Neuronal stem cell (in vitro differentiated cells): ENCODE measurements around the gene GALNT1.

Experiments used
- DNase-seq: peaks from one replicate; pipeline ENCODE4 v3.0.0-alpha.2; 2013; ENCODE audit warnings: low spot score
- H2AFZ ChIP-seq: one replicate; pipeline ENCODE4 v1.6.1; 2013; ENCODE audit warnings: mild to moderate bottlenecking, low read length, inconsistent platforms
- H2AK5ac ChIP-seq: 2 replicates; pipeline ENCODE4 v1.6.1; 2013; ENCODE audit warnings: low read depth, mild to moderate bottlenecking, inconsistent platforms, low read length, moderate library complexity, mixed read lengths
- H2BK120ac ChIP-seq: 2 replicates; pipeline ENCODE4 v1.6.1; 2013; ENCODE audit warnings: low read depth, mild to moderate bottlenecking, inconsistent platforms, low read length, moderate library complexity, mixed read lengths
- H2BK12ac ChIP-seq: one replicate; pipeline ENCODE4 v1.6.1; 2013; ENCODE audit warnings: low read length, inconsistent platforms
- H2BK15ac ChIP-seq: 2 replicates; pipeline ENCODE4 v1.6.1; 2013; ENCODE audit warnings: mild to moderate bottlenecking, low read length, inconsistent platforms, mixed read lengths
- H2BK5ac ChIP-seq: one replicate; pipeline ENCODE4 v1.6.1; 2013; ENCODE audit warnings: inconsistent platforms, mild to moderate bottlenecking, low read length, moderate library complexity
- H3K14ac ChIP-seq: one replicate; pipeline ENCODE4 v1.6.1; 2013; ENCODE audit warnings: low read length, inconsistent platforms
- H3K18ac ChIP-seq: 2 replicates; pipeline ENCODE4 v1.6.1; 2013; ENCODE audit warnings: low read length, inconsistent platforms
- H3K23ac ChIP-seq: 2 replicates; pipeline ENCODE4 v1.6.1; 2013; ENCODE audit warnings: low read depth, mild to moderate bottlenecking, mixed read lengths, low read length, inconsistent platforms; ENCODE audit not compliant: poor library complexity
- H3K27ac ChIP-seq: replicated peaks from 3 replicates; pipeline ENCODE4 v1.5.1; 2013; ENCODE audit warnings: low read length, inconsistent platforms
- H3K27me3 ChIP-seq, 3 experiments: 2 replicates each; pipeline ENCODE4 v1.6.1; 2013; ENCODE audit warnings: low read length in 3 of 3, mild to moderate bottlenecking in 2 of 3, inconsistent platforms in 1 of 3, low read depth in 1 of 3, mixed read lengths in 1 of 3, moderate library complexity in 1 of 3; ENCODE audit not compliant: control insufficient read depth in 3 of 3, insufficient read depth in 3 of 3
- H3K36me3 ChIP-seq, 2 donors: replicated peaks in 1 of 2; 2 replicates each; pipeline ENCODE4 v1.6.1; 2013; ENCODE audit warnings: low read length in 2 of 2; ENCODE audit not compliant: control insufficient read depth in 2 of 2, insufficient read depth in 2 of 2
- H3K4ac ChIP-seq: 2 replicates; pipeline ENCODE4 v1.6.1; 2013; ENCODE audit warnings: inconsistent platforms, mild to moderate bottlenecking, low read length, moderate library complexity
- H3K4me1 ChIP-seq, 2 donors: 1 replicate in 1 of 2; 2 replicates in 1 of 2; pipeline ENCODE4 v1.6.1; 2013; ENCODE audit warnings: low read length in 2 of 2, low read depth in 1 of 2; ENCODE audit not compliant: control insufficient read depth in 2 of 2, insufficient read depth in 1 of 2
- H3K4me2 ChIP-seq: one replicate; pipeline ENCODE4 v1.6.1; 2013; ENCODE audit warnings: mild to moderate bottlenecking, low read length, inconsistent platforms; ENCODE audit not compliant: insufficient read depth, poor library complexity, severe bottlenecking
- H3K4me3 ChIP-seq, 2 donors: 2 replicates each; pipeline ENCODE4 v1.5.1; 2013; ENCODE audit warnings: low read length in 2 of 2, mild to moderate bottlenecking in 2 of 2, inconsistent platforms in 1 of 2, moderate library complexity in 1 of 2
- H3K79me1 ChIP-seq: one replicate; pipeline ENCODE4 v1.6.1; 2013; ENCODE audit warnings: low read depth, mild to moderate bottlenecking, inconsistent platforms, low read length, moderate library complexity
- H3K9ac ChIP-seq: one replicate; pipeline ENCODE4 v1.6.1; 2013; ENCODE audit warnings: mild to moderate bottlenecking, low read depth, low read length, inconsistent platforms; ENCODE audit not compliant: poor library complexity
- H3K9me3 ChIP-seq, 2 donors: replicated peaks in 1 of 2; 2 replicates each; pipeline versions ENCODE3 to v1.6.1; 2013; ENCODE audit warnings: low read length in 2 of 2, mild to moderate bottlenecking in 2 of 2, inconsistent platforms in 1 of 2, low read depth in 1 of 2, mixed read lengths in 1 of 2, moderate library complexity in 1 of 2; ENCODE audit not compliant: control insufficient read depth in 2 of 2, insufficient read depth in 1 of 2
- H4K8ac ChIP-seq: one replicate; pipeline ENCODE4 v1.6.1; 2013; ENCODE audit warnings: low read depth, mild to moderate bottlenecking, inconsistent platforms, low read length, moderate library complexity
- H4K91ac ChIP-seq: one replicate; pipeline ENCODE4 v1.6.1; 2013; ENCODE audit warnings: low read length, low read depth, mild to moderate bottlenecking, inconsistent platforms; ENCODE audit not compliant: poor library complexity
- WGBS, 2 donors: extraction: QIAGEN DNeasy Blood & Tissue Kit; methylation state at CpG; one replicate each; pipeline ENCODE4 v1.1.7; 2013; ENCODE audit warnings: missing lambda C conversion rate in 2 of 2, mixed read lengths in 1 of 2; ENCODE audit not compliant: insufficient read length in 2 of 2, insufficient replicate concordance in 1 of 2; ENCODE audit errors: extremely low coverage in 2 of 2; 5-methylcytosine and 5-hydroxymethylcytosine counted together

Gene GALNT1

DNA sequence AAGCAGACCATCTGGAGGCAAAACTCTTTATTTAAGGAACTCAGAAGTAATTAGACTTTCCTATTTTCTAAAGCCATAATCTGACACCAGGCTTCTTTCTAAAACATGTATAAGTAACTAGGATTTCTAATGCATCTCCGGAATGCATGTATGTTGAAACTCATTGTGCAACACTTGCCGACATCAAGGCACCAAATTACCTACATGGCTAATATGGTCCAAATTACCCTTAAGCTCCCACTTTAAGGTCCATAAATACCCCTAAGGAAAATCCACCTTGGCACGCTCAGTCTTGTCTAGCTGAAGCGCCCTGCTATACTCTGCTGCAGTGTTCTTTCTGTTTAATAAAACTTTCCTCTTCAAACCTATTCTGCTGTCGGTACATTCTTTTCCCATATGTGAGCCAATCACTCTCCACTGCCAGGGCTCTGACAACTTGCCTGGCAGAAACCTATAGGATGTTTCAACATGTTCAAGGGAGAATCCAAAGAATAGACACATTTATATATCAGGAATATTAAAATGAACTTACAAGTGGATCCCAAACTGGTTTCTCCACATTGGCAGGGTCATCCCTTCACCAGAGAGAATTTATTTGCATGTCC lies 171.9 kb downstream of the GALNT1 start:
- Histone ChIP-seq H2BK120ac (no peak overlapping the region), H3K23ac (no peak overlapping the region), H3K4me2 (no peak overlapping the region), H3K4ac (no peak overlapping the region), H3K27me3 (peaks cover 0 to 26% (median 0%) of the 10 kb centered on the region in 3 experiments), H2AFZ (no peak overlapping the region), H3K9me3 (no peaks in the 10 kb centered on the region), H2BK15ac (no peak overlapping the region), H3K4me1 (no peaks in the 10 kb centered on the region), H2BK5ac (no peak overlapping the region), H2AK5ac (no peak overlapping the region), H3K27ac (no peak overlapping the region), H4K91ac (no peak overlapping the region), H3K18ac (no peak overlapping the region), H3K9ac (no peak overlapping the region), H3K79me1 (no peaks in the 10 kb centered on the region), H2BK12ac (no peak overlapping the region), H3K4me3 (no peak overlapping the region), H4K8ac (no peak overlapping the region), H3K36me3 (no peaks in the 10 kb centered on the region), H3K14ac (no peak overlapping the region)
- WGBS, 2 donors = no CpG with 5 or more reads among the region's 5 CpGs
- no peak for DNase-seq

DNA sequence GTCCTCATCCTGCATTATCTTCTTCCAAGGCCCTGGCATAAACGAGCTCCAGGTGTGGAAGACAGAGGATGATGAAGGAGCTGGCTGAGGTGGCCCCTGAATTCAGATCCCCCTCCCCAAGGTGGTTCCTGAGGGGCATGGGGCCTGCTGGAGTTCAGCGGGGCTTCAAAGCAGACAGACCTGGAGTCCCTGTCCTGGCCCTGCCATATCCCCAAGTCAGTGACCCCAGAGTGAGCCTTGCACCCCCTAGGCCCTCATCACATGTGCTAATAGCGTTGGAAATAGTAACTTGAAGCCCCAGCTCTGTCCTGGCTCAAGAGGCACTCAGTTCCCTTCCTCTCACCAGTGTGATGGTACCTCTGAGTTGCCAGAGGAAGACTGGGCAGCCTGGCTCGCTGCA lies 172.9 kb downstream of the GALNT1 start:
- Histone ChIP-seq H3K9me3 (no peaks in the 10 kb centered on the region), H3K9ac (no peak overlapping the region), H3K79me1 (no peaks in the 10 kb centered on the region), H3K4me3 (no peak overlapping the region), H3K4ac (no peak overlapping the region), H2AK5ac (no peak overlapping the region), H3K18ac (no peak overlapping the region), H2BK12ac (no peak overlapping the region), H2BK15ac (no peak overlapping the region), H2AFZ (no peak overlapping the region), H3K14ac (no peak overlapping the region), H3K4me2 (no peak overlapping the region), H2BK5ac (no peak overlapping the region), H2BK120ac (no peak overlapping the region), H3K27me3 (peaks cover 0 to 22% (median 0%) of the 10 kb centered on the region in 3 experiments), H3K23ac (no peak overlapping the region), H4K8ac (no peak overlapping the region), H4K91ac (no peak overlapping the region), H3K4me1 (no peaks in the 10 kb centered on the region), H3K36me3 (no peaks in the 10 kb centered on the region), H3K27ac (no peak overlapping the region)
- DNase-seq = no peak
- WGBS, 2 donors = no CpG with 5 or more reads among the region's 4 CpGs

DNA sequence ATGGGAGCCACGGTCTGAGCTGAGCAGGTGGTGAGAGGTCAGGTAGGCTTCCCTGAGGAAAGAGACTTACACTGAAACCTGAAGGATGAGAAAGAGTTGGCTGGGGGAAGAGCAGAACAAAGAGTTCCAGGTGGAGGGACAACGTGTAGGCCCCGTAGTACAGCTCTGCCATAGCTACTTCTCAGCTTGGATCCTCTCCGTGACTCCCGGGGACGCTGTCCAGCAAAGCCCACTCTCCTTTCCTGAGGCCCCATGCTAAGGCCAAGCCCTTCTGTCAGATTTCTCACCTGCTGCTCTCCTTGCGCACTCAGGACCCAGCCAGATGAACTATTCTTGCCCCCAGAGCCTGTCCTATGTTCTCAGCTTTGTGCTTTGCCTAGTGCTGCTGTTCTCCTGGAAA lies 173.8 kb downstream of the GALNT1 start:
- Histone ChIP-seq H3K4me1 (no peaks in the 10 kb centered on the region), H3K4me2 (no peak overlapping the region), H4K91ac (no peak overlapping the region), H3K18ac (no peak overlapping the region), H3K4ac (no peak overlapping the region), H2AFZ (no peak overlapping the region), H3K23ac (no peak overlapping the region), H3K4me3 (no peak overlapping the region), H2BK5ac (no peak overlapping the region), H3K9me3 (no peaks in the 10 kb centered on the region), H3K79me1 (no peaks in the 10 kb centered on the region), H3K14ac (no peak overlapping the region), H2BK15ac (no peak overlapping the region), H3K36me3 (no peaks in the 10 kb centered on the region), H3K27me3 (peaks cover 0 to 22% (median 0%) of the 10 kb centered on the region in 3 experiments), H3K9ac (no peak overlapping the region), H3K27ac (no peak overlapping the region), H2BK12ac (no peak overlapping the region), H2AK5ac (no peak overlapping the region), H4K8ac (no peak overlapping the region), H2BK120ac (no peak overlapping the region)
- no CpG with 5 or more reads among the region's 7 CpGs for WGBS, 2 donors
- no peak for DNase-seq

DNA sequence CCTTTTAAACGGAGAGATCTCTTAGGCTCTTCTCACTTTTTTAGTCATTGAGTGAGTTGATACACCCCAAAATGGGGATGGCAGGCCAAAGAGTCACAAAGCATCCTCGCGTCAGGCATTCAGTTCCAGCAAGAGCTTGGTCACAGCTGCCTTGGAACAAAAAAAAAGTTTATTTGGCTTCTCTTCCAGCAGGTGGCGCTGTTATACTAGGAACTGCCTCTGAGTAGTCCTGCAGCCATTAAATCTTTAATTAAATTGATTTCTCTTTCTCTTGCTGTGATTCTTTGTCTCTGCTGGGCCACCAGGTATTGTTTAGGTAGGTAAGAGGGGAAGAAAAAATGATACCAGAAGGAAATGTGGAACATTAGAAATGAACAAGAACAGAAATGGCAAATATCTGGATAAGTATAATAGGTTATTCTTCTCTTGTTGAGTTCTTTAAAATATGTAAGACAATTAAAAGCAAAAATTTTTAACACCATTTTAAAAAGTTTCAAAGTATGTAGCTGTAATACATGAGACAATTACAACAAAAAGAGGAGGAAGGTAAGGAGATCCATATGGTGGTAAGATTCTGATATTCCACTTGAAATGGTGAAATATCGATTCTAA lies 175.1 kb downstream of the GALNT1 start:
- no peak overlapping the region for H2BK15ac ChIP-seq
- H3K14ac ChIP-seq = no peak overlapping the region
- H2AK5ac ChIP-seq = no peak overlapping the region
- H3K4ac ChIP-seq = no peak overlapping the region
- no CpG with 5 or more reads among the region's 5 CpGs for WGBS, 2 donors
- H3K36me3 ChIP-seq = no peaks in the 10 kb centered on the region
- H2BK12ac ChIP-seq = no peak overlapping the region
- peak; percentile 58 for DNase-seq
- no peak overlapping the region for H4K91ac ChIP-seq
- no peaks in the 10 kb centered on the region for H3K4me1 ChIP-seq
- no peak overlapping the region for H3K4me3 ChIP-seq
- H3K18ac ChIP-seq = no peak overlapping the region
- H3K27me3 ChIP-seq = peaks cover 0 to 22% (median 0%) of the 10 kb centered on the region in 3 experiments
- H2AFZ ChIP-seq = no peak overlapping the region
- no peak overlapping the region for H3K27ac ChIP-seq
- H3K9me3 ChIP-seq = no peaks in the 10 kb centered on the region
- no peak overlapping the region for H2BK120ac ChIP-seq
- no peak overlapping the region for H3K23ac ChIP-seq
- no peak overlapping the region for H3K9ac ChIP-seq
- no peak overlapping the region for H3K4me2 ChIP-seq
- no peaks in the 10 kb centered on the region for H3K79me1 ChIP-seq
- no peak overlapping the region for H2BK5ac ChIP-seq
- H4K8ac ChIP-seq = no peak overlapping the region
